Large intestine (tissue), 3 donors: Measurements from ENCODE around the gene ITGA8. TPM values are rescaled to one million over a fixed set of nuclear protein-coding genes. Genes with fewer than 3 reads are reported as not detected.

Experiments
- DNase-seq, 2 donors: peaks; one replicate each; pipeline versions ENCODE4 v3.0.0 to v3.0.0-alpha.2; 2013
- H3K27ac ChIP-seq: one replicate; pipeline ENCODE4 v1.5.1; 2013; ENCODE audit warnings: low read length
- H3K27me3 ChIP-seq: 2 replicates; pipeline ENCODE4 v1.6.1; 2013; ENCODE audit warnings: low read length; ENCODE audit not compliant: control insufficient read depth, insufficient read depth
- H3K36me3 ChIP-seq: 2 replicates; pipeline ENCODE4 v1.6.1; 2013; ENCODE audit warnings: low read length; ENCODE audit not compliant: control insufficient read depth, insufficient read depth
- H3K4me1 ChIP-seq: one replicate; pipeline ENCODE4 v1.6.1; 2013; ENCODE audit warnings: low read length; ENCODE audit not compliant: control insufficient read depth, insufficient read depth
- H3K4me3 ChIP-seq: one replicate; pipeline ENCODE4 v1.5.1; 2013; ENCODE audit warnings: low read length
- H3K9me3 ChIP-seq: one replicate; pipeline ENCODE4 v1.6.1; 2013; ENCODE audit warnings: mild to moderate bottlenecking, low read depth, low read length, moderate library complexity; ENCODE audit not compliant: control insufficient read depth
- WGBS: methylation state at CpG from one replicate; pipeline ENCODE4 v1.1.5; 2013; ENCODE audit warnings: low lambda C conversion rate; ENCODE audit not compliant: insufficient coverage; 5-methylcytosine and 5-hydroxymethylcytosine counted together
- polyA plus RNA-seq: library from polyadenylated mRNA; unstranded; fragments of 120-200 nt; gene quantifications from one replicate; pipeline ENCODE4 v1.2.1, GENCODE V29; 2013

Gene ITGA8
- polyA plus RNA-seq, 1 donor, result 9.5 TPM

DNA sequence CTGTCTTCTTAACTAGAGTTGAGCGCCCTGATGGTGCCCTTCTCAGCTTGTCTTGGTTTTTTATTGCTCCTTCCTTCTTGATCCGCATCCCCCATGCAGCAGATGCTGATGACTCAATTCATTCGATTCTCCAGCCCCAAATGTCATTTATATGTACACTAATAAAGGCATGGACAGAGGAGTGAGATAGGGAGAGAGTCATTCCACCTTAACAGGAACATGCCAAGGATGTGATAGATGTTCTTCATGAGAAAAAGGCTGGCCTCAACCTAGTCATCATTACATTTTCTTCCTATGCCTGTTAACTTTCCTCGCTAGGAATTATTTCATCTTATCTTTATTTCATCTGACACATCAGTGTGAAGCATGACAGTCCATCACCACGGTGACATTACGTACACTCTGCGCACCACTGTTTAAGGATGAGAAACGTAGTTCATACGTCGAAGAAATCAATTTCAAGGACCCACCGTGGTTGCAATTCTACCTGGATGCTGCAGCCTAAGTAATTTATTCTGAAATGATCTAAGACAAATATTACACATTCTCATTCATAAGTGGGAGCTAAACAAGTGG lies 198.3 kb downstream of the ITGA8 start:
- Histone ChIP-seq H3K27me3 (no peaks in the 10 kb centered on the region), H3K36me3 (no peaks in the 10 kb centered on the region), H3K27ac (no peak overlapping the region), H3K4me3 (no peak overlapping the region), H3K4me1 (no peaks in the 10 kb centered on the region), H3K9me3 (no peaks in the 10 kb centered on the region)
- whole genome bisulfite sequencing, result 83% methylated on average over 2 of the region's 11 CpGs
- no peak for DNase-seq

GRCh38 chr10:15518250-15518649 lies 201.5 kb downstream of the ITGA8 start:
- Histone ChIP-seq H3K36me3 (no peaks in the 10 kb centered on the region), H3K4me1 (no peaks in the 10 kb centered on the region), H3K4me3 (no peak overlapping the region), H3K27ac (no peak overlapping the region), H3K27me3 (no peaks in the 10 kb centered on the region), H3K9me3 (no peaks in the 10 kb centered on the region)
- WGBS, result no CpG with 5 or more reads among the region's 4 CpGs
- no peak for DNase-seq

DNA sequence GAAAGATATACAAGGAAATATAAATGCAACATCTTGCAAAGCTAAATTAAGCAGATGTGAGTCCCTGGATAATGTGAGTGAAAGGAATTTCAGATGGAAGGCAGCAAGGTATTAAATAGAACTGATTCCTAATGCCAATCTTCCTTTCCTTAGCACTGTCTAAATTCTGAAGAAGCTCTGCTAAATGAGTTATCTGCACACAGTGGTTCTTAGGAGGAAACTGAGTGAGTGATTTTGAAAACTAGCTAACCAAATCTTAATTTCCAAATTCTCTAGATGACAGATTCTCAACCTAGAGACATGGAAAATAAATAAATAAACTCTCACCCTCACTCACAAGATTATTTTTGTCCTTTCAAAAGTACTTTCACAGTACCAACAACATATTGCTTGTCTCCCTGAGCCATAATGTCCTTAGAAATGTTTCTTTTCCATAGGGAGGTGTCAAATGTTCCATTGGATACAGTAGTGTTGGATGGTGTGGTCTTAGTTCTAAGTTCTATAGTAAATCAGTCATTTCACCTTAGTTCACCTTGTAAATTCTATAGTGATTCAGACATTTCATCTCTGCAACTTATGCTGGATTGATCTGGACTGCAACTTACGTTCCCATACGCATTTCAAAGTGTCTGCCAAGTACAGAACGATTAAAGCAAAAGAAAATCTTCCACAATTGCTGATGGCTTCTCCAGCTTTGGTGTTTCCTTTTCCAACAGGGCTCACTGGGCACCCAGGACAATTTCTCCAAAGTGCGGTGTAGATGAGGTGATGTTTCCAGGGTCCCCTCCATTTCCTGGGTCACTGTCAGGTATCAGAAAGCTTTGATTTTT lies 203.3 kb downstream of the ITGA8 start:
- H3K4me1 ChIP-seq, result no peaks in the 10 kb centered on the region
- DNase-seq, result no peak
- H3K27ac ChIP-seq, result no peak overlapping the region
- no peaks in the 10 kb centered on the region for H3K27me3 ChIP-seq
- H3K4me3 ChIP-seq, result no peak overlapping the region
- WGBS, result no CpG with 5 or more reads among the region's 4 CpGs
- H3K36me3 ChIP-seq, result no peaks in the 10 kb centered on the region
- H3K9me3 ChIP-seq, result no peaks in the 10 kb centered on the region

GRCh38 chr10:15515202-15515601 lies 204.5 kb downstream of the ITGA8 start:
- peak in 1 of 2 donors; percentile 5 for DNase-seq
- Histone ChIP-seq H3K36me3 (no peaks in the 10 kb centered on the region), H3K27me3 (no peaks in the 10 kb centered on the region), H3K27ac (no peak overlapping the region), H3K4me1 (no peaks in the 10 kb centered on the region), H3K4me3 (no peak overlapping the region), H3K9me3 (no peaks in the 10 kb centered on the region)
- no CpG with 5 or more reads among the region's 7 CpGs for WGBS

DNA sequence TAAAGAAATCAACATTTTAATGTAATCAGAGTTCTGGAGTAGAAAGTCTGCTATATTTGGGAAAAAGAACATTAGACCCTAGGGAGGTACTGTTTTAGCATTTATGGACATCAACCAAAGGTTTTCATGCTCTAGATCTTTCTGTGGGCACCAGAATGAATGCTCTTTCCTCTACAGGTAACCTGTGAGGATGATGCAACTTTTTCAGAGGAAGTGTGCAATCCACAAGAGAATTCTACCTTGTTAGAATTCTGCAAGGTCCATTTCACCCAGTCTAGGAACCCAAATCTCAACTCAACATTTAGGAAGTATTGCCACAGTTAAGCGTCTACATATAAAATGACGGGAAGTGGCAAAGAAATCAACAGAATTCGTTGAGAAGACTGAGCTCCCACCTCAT lies 208.8 kb downstream of the ITGA8 start:
- H3K4me3 ChIP-seq, result no peak overlapping the region
- H3K36me3 ChIP-seq, result no peaks in the 10 kb centered on the region
- DNase-seq, result no peak
- no peaks in the 10 kb centered on the region for H3K9me3 ChIP-seq
- H3K27me3 ChIP-seq, result no peaks in the 10 kb centered on the region
- WGBS, result 60% methylated on average over 3 of the region's 3 CpGs
- no peaks in the 10 kb centered on the region for H3K4me1 ChIP-seq
- H3K27ac ChIP-seq, result no peak overlapping the region

DNA sequence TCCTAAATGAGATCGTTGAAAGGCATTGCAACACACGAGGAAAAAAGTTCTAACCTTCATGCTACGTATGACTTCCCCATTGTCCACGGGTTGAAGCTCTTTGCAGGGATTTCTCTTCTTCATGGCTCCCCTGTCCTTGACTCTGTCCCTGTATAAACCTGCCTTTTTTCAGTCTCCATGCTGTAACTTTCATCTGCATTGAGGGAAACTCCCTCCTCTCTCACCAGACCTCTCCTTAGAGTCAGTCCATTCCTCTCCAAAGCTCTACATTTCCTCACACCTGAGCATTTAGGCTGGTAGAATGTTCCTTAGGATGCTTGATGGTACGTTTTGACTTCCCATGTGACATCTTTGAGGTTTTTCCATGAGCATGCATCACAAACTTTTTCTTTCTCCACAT lies 214.4 kb downstream of the ITGA8 start:
- no peaks in the 10 kb centered on the region for H3K4me1 ChIP-seq
- no peaks in the 10 kb centered on the region for H3K36me3 ChIP-seq
- DNase-seq, result no peak
- WGBS, result no CpG with 5 or more reads among the region's 5 CpGs
- H3K4me3 ChIP-seq, result no peak overlapping the region
- H3K9me3 ChIP-seq, result no peaks in the 10 kb centered on the region
- H3K27me3 ChIP-seq, result no peaks in the 10 kb centered on the region
- H3K27ac ChIP-seq, result no peak overlapping the region

GRCh38 chr10:15504101-15504840 lies 215.5 kb downstream of the ITGA8 start:
- Histone ChIP-seq H3K4me1 (no peaks in the 10 kb centered on the region), H3K27ac (no peak overlapping the region), H3K4me3 (no peak overlapping the region), H3K27me3 (no peaks in the 10 kb centered on the region), H3K36me3 (no peaks in the 10 kb centered on the region), H3K9me3 (no peaks in the 10 kb centered on the region)
- 50% methylated on average over 2 of the region's 10 CpGs for WGBS
- DNase-seq, result no peak

- 47% methylated on average over 2 of the region's 4 CpGs for WGBS
- H3K27ac ChIP-seq, result no peak overlapping the region
Observed at GRCh38 chr10:15494850-15495506, 224.7 kb downstream of the ITGA8 start.

DNA sequence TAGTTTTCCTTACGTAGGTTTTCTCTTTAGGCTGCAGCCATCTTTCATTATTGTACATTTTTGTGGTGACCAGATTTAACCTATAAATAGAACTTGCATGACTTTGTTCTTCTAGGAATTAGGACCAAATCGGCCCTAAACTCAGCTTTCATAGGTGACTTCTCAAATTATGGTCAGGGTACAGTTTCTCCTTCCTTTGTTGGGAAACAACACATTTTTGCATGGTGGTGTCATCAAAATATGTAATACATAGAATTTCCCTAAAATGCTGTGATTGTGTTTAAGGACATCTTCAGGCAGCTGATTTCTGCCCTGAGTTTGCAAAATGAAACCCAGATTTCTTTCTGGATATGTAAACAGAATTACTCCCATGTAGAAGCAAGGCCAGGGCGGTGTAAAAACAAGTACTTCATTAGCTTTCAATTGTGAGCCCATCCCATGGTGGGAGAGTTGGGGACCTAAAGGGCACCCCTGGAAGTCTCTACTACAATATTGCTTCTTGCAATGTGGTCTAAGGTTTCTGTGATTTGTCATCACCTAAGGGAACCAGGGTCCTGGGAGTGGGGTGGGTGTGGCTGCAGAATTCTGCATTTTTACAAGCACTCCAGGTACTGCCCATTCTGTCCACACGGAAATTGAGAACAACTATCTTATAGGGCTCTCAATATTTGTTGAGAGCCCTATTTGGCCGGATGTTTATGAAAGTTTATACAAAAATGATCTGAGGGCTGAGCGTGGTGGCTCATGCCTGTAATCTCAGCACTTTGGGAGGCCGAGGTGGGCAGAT lies 227.7 kb downstream of the ITGA8 start:
- no peak for DNase-seq
- Histone ChIP-seq H3K27me3 (no peaks in the 10 kb centered on the region), H3K4me3 (no peak overlapping the region), H3K36me3 (no peaks in the 10 kb centered on the region), H3K27ac (no peak overlapping the region), H3K9me3 (no peaks in the 10 kb centered on the region), H3K4me1 (no peaks in the 10 kb centered on the region)
- WGBS, result 100% methylated on average over 1 of the region's 7 CpGs

More at GRCh38 chr10:15494850-15495506, 224.7 kb downstream of the ITGA8 start:
- no peak for DNase-seq
- no peak overlapping the region for H3K4me3 ChIP-seq
- H3K27me3 ChIP-seq, result no peaks in the 10 kb centered on the region
- H3K4me1 ChIP-seq, result no peaks in the 10 kb centered on the region
- no peaks in the 10 kb centered on the region for H3K9me3 ChIP-seq
- H3K36me3 ChIP-seq, result no peaks in the 10 kb centered on the region
